CD4-positive, alpha-beta T cell (primary cell): ENCODE data around the gene GULP1. TPM values are rescaled to one million over a fixed set of nuclear protein-coding genes. Genes with fewer than 3 reads are reported as not detected.

Source experiments
- ATAC-seq: fragments of 200-7000 bp; cut with Tn5 transposase; one replicate; pipeline ENCODE4 v1.10.0; 2022; ENCODE audit warnings: mild to moderate bottlenecking; ENCODE audit not compliant: poor library complexity
- CTCF ChIA-PET: fragments of 350-600 bp; sonication (Branson Sonifier 250); formaldehyde crosslinking; loops from one replicate; lab custom pipeline; 2021; ENCODE audit warnings: antibody characterized with exemption, inconsistent platforms; lab: Charles Lee
- POLR2A ChIA-PET: fragments of 350-600 bp; sonication (Branson Sonifier 250); formaldehyde crosslinking; loops from one replicate; lab custom pipeline; 2021; ENCODE audit warnings: antibody characterized with exemption, inconsistent platforms; lab: Charles Lee
- DNase-seq, 14 experiments: peaks; one replicate each; pipeline ENCODE4 v3.0.0-alpha.2; 2013 to 2020; ENCODE audit warnings: mixed read lengths in 2 of 14
- H3K27ac ChIP-seq, 2 donors: one replicate each; pipeline versions ENCODE4 v1.5.1 to v1.7.0; 2013; ENCODE audit warnings: low read length in 2 of 2, low read depth in 1 of 2, mild to moderate bottlenecking in 1 of 2
- H3K27me3 ChIP-seq, 2 experiments: 1 replicate in 1 of 2; 2 replicates in 1 of 2; pipeline versions ENCODE4 v1.6.1 to v1.7.0; 2013; ENCODE audit warnings: low read length in 2 of 2, control low read depth in 1 of 2, mild to moderate bottlenecking in 1 of 2, moderate library complexity in 1 of 2; ENCODE audit not compliant: insufficient read depth in 2 of 2, control insufficient read depth in 1 of 2
- H3K36me3 ChIP-seq: one replicate; pipeline ENCODE4 v1.6.1; 2013; ENCODE audit warnings: low read length, control low read depth; ENCODE audit not compliant: insufficient read depth
- H3K4me1 ChIP-seq: one replicate; pipeline ENCODE4 v1.6.1; 2013; ENCODE audit warnings: low read length, control low read depth; ENCODE audit not compliant: insufficient read depth
- H3K4me3 ChIP-seq: one replicate; pipeline ENCODE4 v1.5.1; 2013; ENCODE audit warnings: mild to moderate bottlenecking, low read length, moderate library complexity
- H3K9me3 ChIP-seq, 2 experiments: 1 replicate in 1 of 2; 2 replicates in 1 of 2; pipeline versions ENCODE4 v1.6.1 to v1.7.0; 2013; ENCODE audit warnings: low read length in 2 of 2, mild to moderate bottlenecking in 2 of 2, control low read depth in 1 of 2, moderate library complexity in 1 of 2; ENCODE audit not compliant: control insufficient read depth in 1 of 2, insufficient read depth in 1 of 2
- H3K27ac Mint-ChIP-seq: one replicate; pipeline ENCODE4 v1.8.0; 2020; ENCODE audit warnings: mixed read lengths
- H3K27me3 Mint-ChIP-seq: one replicate; pipeline ENCODE4 v1.8.0; 2021; ENCODE audit warnings: mixed read lengths
- H3K36me3 Mint-ChIP-seq: one replicate; pipeline ENCODE4 v1.8.0; 2021; ENCODE audit warnings: low read depth, mixed read lengths
- H3K4me1 Mint-ChIP-seq: one replicate; pipeline ENCODE4 v1.8.0; 2021; ENCODE audit warnings: low read depth, mixed read lengths
- H3K4me3 Mint-ChIP-seq: one replicate; pipeline ENCODE4 v1.8.0; 2020; ENCODE audit warnings: mild to moderate bottlenecking, mixed read lengths
- H3K9me3 Mint-ChIP-seq: one replicate; pipeline ENCODE4 v1.8.0; 2020; ENCODE audit warnings: mixed read lengths
- CTCF ChIP-seq: fragments of 200-600 bp; IDR thresholded peaks from one replicate; pipeline ENCODE4 v1.8.0; 2022; ENCODE audit warnings: antibody characterized with exemption, mild to moderate bottlenecking
- intact Hi-C, 2 experiments: fragments of 100-400 bp; cut with DNase I in 1 of 2; cut with micrococcal nuclease in 1 of 2; formaldehyde crosslinking; loops; one replicate each; pipeline versions ENCODE4 v1.15.1 to v1.9.0; 2023 to 2025; cut with DNase I, micrococcal nuclease
- total RNA-seq, 174 experiments: library from RNA in 2 of 174; stranded (reverse) in 2 of 174; gene quantifications; one replicate each; pipeline ENCODE4 v1.2.3 and lab custom pipeline; 2021 to 2026

The GULP1 gene
- total RNA-seq, 2 experiments from 2014 or later, result not detected

- no peaks in the 10 kb centered on the region for H3K36me3 Mint-ChIP-seq
- H3K27ac Mint-ChIP-seq, result no peak overlapping the region
- H3K4me3 ChIP-seq, result no peak overlapping the region
- H3K36me3 ChIP-seq, result no peaks in the 10 kb centered on the region
- H3K4me1 Mint-ChIP-seq, result no peaks in the 10 kb centered on the region
- TF ChIP-seq CTCF, result no peak
- H3K9me3 Mint-ChIP-seq, result no peaks in the 10 kb centered on the region
- H3K9me3 ChIP-seq, result peaks cover 0 to 11% of the 10 kb centered on the region in 2 experiments
- POLR2A ChIA-PET, result no interaction called here
- peaks cover 3% of the 10 kb centered on the region for H3K27me3 Mint-ChIP-seq
- no peaks in the 10 kb centered on the region for H3K27me3 ChIP-seq
- CTCF ChIA-PET, result no interaction called here
- intact Hi-C loops, result no loop called here
- ATAC-seq, result no peak
- H3K27ac ChIP-seq, result no peak overlapping the region
- no peak overlapping the region for H3K4me3 Mint-ChIP-seq
- H3K4me1 ChIP-seq, result no peaks in the 10 kb centered on the region
- no peak for DNase-seq
Observed at GRCh38 chr2:188399159-188399558, 107.5 kb downstream of the GULP1 start.

GRCh38 chr2:188403676-188404075 lies 112.0 kb downstream of the GULP1 start:
- Histone ChIP-seq H3K36me3 (no peaks in the 10 kb centered on the region), H3K9me3 (peaks cover 13 to 19% of the 10 kb centered on the region in 2 experiments), H3K4me1 (no peaks in the 10 kb centered on the region), H3K27me3 (no peaks in the 10 kb centered on the region), H3K4me3 (no peak overlapping the region), H3K27ac (no peak overlapping the region)
- Mint-ChIP-seq H3K4me1 (no peaks in the 10 kb centered on the region), H3K27me3 (no peaks in the 10 kb centered on the region), H3K27ac (no peak overlapping the region), H3K36me3 (no peaks in the 10 kb centered on the region), H3K4me3 (no peak overlapping the region), H3K9me3 (peaks cover 3% of the 10 kb centered on the region)
- ATAC-seq, result no peak
- ChIA-PET POLR2A (no interaction called here), CTCF (no interaction called here)
- intact Hi-C loops, result no loop called here
- no peak for TF ChIP-seq CTCF
- no peak for DNase-seq

GRCh38 chr2:188404341-188405004 lies 112.8 kb downstream of the GULP1 start:
- Histone ChIP-seq H3K9me3 (peaks cover 13 to 19% of the 10 kb centered on the region in 2 experiments), H3K4me3 (no peak overlapping the region), H3K27ac (no peak overlapping the region), H3K36me3 (no peaks in the 10 kb centered on the region), H3K27me3 (no peaks in the 10 kb centered on the region), H3K4me1 (no peaks in the 10 kb centered on the region)
- no peaks in the 10 kb centered on the region for H3K4me1 Mint-ChIP-seq
- DNase-seq, result no peak
- CTCF ChIA-PET, result no interaction called here
- H3K36me3 Mint-ChIP-seq, result no peaks in the 10 kb centered on the region
- ATAC-seq, result no peak
- intact Hi-C loops, result no loop called here
- H3K9me3 Mint-ChIP-seq, result peaks cover 3% of the 10 kb centered on the region
- H3K27me3 Mint-ChIP-seq, result no peaks in the 10 kb centered on the region
- no peak overlapping the region for H3K4me3 Mint-ChIP-seq
- no peak overlapping the region for H3K27ac Mint-ChIP-seq
- no peak for TF ChIP-seq CTCF
- POLR2A ChIA-PET, result no interaction called here
